Stimulated activated naive CD4-positive, alpha-beta T cell treated with Interleukin-2 at 50 U/mL for 16 hours (primary cell): ENCODE results near the gene BHLHE23.

ENCODE experiments used
- DNase-seq: peaks from one replicate; lab custom pipeline; 2025; lab: John Stamatoyannopoulos, UW

Gene BHLHE23

GRCh38 chr20:63006540-63007359, at the start of gene BHLHE23:
Gene BHLHE23, minus strand, starts transcription at chr20:63006964. Its CDS starts 190 bp downstream, at chr20:63006774.
- no peak for DNase-seq

GRCh38 chr20:63055575-63056235, 48.9 kb upstream of the BHLHE23 start:
- DNase-seq, result no peak

GRCh38 chr20:63054681-63055240, 48.0 kb upstream of the BHLHE23 start:
- no peak for DNase-seq

GRCh38 chr20:63054103-63054474, 47.3 kb upstream of the BHLHE23 start:
- DNase-seq, result no peak

- DNase-seq, result no peak
These were observed 46.8 kb upstream of the BHLHE23 start for GRCh38 chr20:63053432-63054102.

GRCh38 chr20:63052571-63053431, 46.0 kb upstream of the BHLHE23 start:
- DNase-seq, result no peak

GRCh38 chr20:63051911-63052310, 45.1 kb upstream of the BHLHE23 start:
- no peak for DNase-seq

GRCh38 chr20:63051186-63051860, 44.6 kb upstream of the BHLHE23 start:
- DNase-seq, result no peak

GRCh38 chr20:63050406-63050805, 43.6 kb upstream of the BHLHE23 start:
- no peak for DNase-seq

GRCh38 chr20:63049561-63050221, 42.9 kb upstream of the BHLHE23 start:
- no peak for DNase-seq

- no peak for DNase-seq
These were observed 42.4 kb upstream of the BHLHE23 start for GRCh38 chr20:63049191-63049518.

GRCh38 chr20:63048516-63049190, 41.9 kb upstream of the BHLHE23 start:
- DNase-seq, result no peak

- no peak for DNase-seq
These were observed 41.2 kb upstream of the BHLHE23 start for GRCh38 chr20:63047946-63048345.

- DNase-seq, result no peak
These were observed 40.5 kb upstream of the BHLHE23 start for GRCh38 chr20:63047267-63047666.

GRCh38 chr20:63046841-63047240, 40.1 kb upstream of the BHLHE23 start:
- DNase-seq, result no peak

- DNase-seq, result no peak
These were observed 39.2 kb upstream of the BHLHE23 start for GRCh38 chr20:63045991-63046390.

GRCh38 chr20:63045401-63045800, 38.6 kb upstream of the BHLHE23 start:
- DNase-seq, result no peak

GRCh38 chr20:63044605-63045004, 37.8 kb upstream of the BHLHE23 start:
- DNase-seq, result no peak

GRCh38 chr20:63044204-63044600, 37.4 kb upstream of the BHLHE23 start:
- DNase-seq, result no peak
